K562 (cell line): ENCODE measurements around the gene KCNK1. TPM values are rescaled to one million over a fixed set of nuclear protein-coding genes. Genes with fewer than 3 reads are reported as not detected.
A peak's percentile ranks its signal among the peaks of the same experiment; 100 is the strongest.

Experiments used
- ATAC-seq: fragments of 200-7000 bp; cut with Tn5 transposase; 3 replicates; pipeline ENCODE4 v1.9.1; 2020; ENCODE audit warnings: moderate library complexity
- BruUV-seq: library from RNA; stranded (reverse); fragments of 400-500 nt; replicated peaks from 2 replicates; lab custom pipeline; 2021; lab: Mats Ljungman, UMichigan
- CTCF ChIA-PET: fragments of 300-600 bp; formaldehyde crosslinking; extraction: SDS; loops from one replicate; lab custom pipeline; 2021; ENCODE audit warnings: low intra/inter-chr PET ratio; lab: Yijun Ruan, JAX
- POLR2A ChIA-PET: fragments of 300-600, 350-650 bp; sonication (Branson Sonifier 250); formaldehyde crosslinking; extraction: SDS; loops from one replicate; lab custom pipeline; 2021; ENCODE audit warnings: antibody characterized with exemption, inconsistent platforms; lab: Yijun Ruan, JAX
- DNase-seq, 4 experiments: peaks; one replicate each; pipeline versions ENCODE4 v3.0.0 to v3.0.0-alpha.2; 2011 to 2018; ENCODE audit warnings: low spot score in 3 of 4, mixed read lengths in 3 of 4; ENCODE audit errors: extremely low read depth in 1 of 4
- FAIRE-seq: peaks from 2 replicates; lab custom pipeline; 2011; peaks lifted over from hg19 to GRCh38; lab: Jason Lieb, UNC
- H2AFZ ChIP-seq: 2 replicates; pipeline ENCODE4 v1.6.0; 2011; ENCODE audit warnings: low read depth, low read length, control low read depth, inconsistent platforms
- H3K27ac ChIP-seq: fragments of 200-600 bp; 3 replicates; pipeline ENCODE4 v1.8.0; 2011; ENCODE audit warnings: low read depth, mild to moderate bottlenecking, control low read depth, inconsistent platforms, low read length, moderate library complexity, mixed read lengths; ENCODE audit errors: extremely low read depth
- H3K27me3 ChIP-seq, 2 experiments: fragments of 300-600 bp in 1 of 2; 2 replicates in 1 of 2; 3 replicates in 1 of 2; pipeline versions ENCODE4 v1.6.0 to v1.8.0; 2011; ENCODE audit warnings: inconsistent platforms in 2 of 2, low read length in 2 of 2, mild to moderate bottlenecking in 1 of 2, mixed read lengths in 1 of 2, moderate library complexity in 1 of 2; ENCODE audit not compliant: control insufficient read depth in 2 of 2, insufficient read depth in 2 of 2
- H3K36me3 ChIP-seq: fragments of 300-600 bp; 3 replicates; pipeline ENCODE4 v1.8.0; 2011; ENCODE audit warnings: mild to moderate bottlenecking, low read length, inconsistent platforms; ENCODE audit not compliant: control insufficient read depth, insufficient read depth
- H3K4me1 ChIP-seq, 2 experiments: fragments of 200-600 bp in 1 of 2; replicated peaks in 1 of 2; 2 replicates in 1 of 2; 3 replicates in 1 of 2; pipeline versions ENCODE4 v1.5.1 to v1.8.0; 2011; ENCODE audit warnings: inconsistent platforms in 2 of 2, low read length in 2 of 2, mild to moderate bottlenecking in 1 of 2, mixed read lengths in 1 of 2, moderate library complexity in 1 of 2; ENCODE audit not compliant: control insufficient read depth in 2 of 2, insufficient read depth in 2 of 2
- H3K4me2 ChIP-seq: 2 replicates; pipeline ENCODE4 v1.6.1; 2011; ENCODE audit warnings: low read length, control low read depth, inconsistent platforms, mixed read lengths; ENCODE audit not compliant: insufficient read depth
- H3K4me3 ChIP-seq: fragments of 200-600 bp; sonication (generic), shearing (Covaris generic); 2 replicates; pipeline ENCODE4 v1.5.1; 2016; ENCODE audit warnings: control low read depth, inconsistent platforms
- H3K79me2 ChIP-seq: fragments of 200-600 bp; 3 replicates; pipeline ENCODE4 v1.8.0; 2011; ENCODE audit warnings: low read length, inconsistent platforms; ENCODE audit not compliant: control insufficient read depth, insufficient read depth
- H3K9ac ChIP-seq, 2 experiments: 2 replicates each; pipeline versions ENCODE4 v1.6.0 to v1.6.1; 2011; ENCODE audit warnings: low read depth in 2 of 2, low read length in 2 of 2, control low read depth in 1 of 2, inconsistent platforms in 1 of 2, mild to moderate bottlenecking in 1 of 2, mixed read lengths in 1 of 2; ENCODE audit not compliant: insufficient read depth in 1 of 2
- H3K9me1 ChIP-seq: one replicate; pipeline ENCODE4 v1.6.0; 2011; ENCODE audit warnings: inconsistent platforms, mild to moderate bottlenecking, low read length, moderate library complexity; ENCODE audit not compliant: control insufficient read depth, insufficient read depth
- H3K9me3 ChIP-seq: replicated peaks from 2 replicates; pipeline ENCODE4 v1.5.1; 2011; ENCODE audit warnings: low read depth, low read length, inconsistent platforms; ENCODE audit not compliant: control insufficient read depth, insufficient read depth
- H4K20me1 ChIP-seq: replicated peaks from 2 replicates; pipeline ENCODE4 v1.6.1; 2011; ENCODE audit warnings: low read length, inconsistent platforms, mixed read lengths; ENCODE audit not compliant: control insufficient read depth, insufficient read depth
- CBFA2T3 ChIP-seq: fragments of 450-650 bp; IDR thresholded peaks from 2 replicates; pipeline ENCODE4 v1.6.1; 2017
- COPS2 ChIP-seq: fragments of 450-650 bp; conservative IDR thresholded peaks from 2 replicates; pipeline ENCODE4 v1.6.1; 2016; ENCODE audit warnings: mild to moderate bottlenecking, moderate library complexity
- DPF2 ChIP-seq: fragments of 450-650 bp; IDR thresholded peaks from 2 replicates; pipeline ENCODE4 v1.6.1; 2016
- FOXJ2 ChIP-seq: fragments of 200-800 bp; sonication (Bioruptor generic); IDR thresholded peaks from 2 replicates; pipeline ENCODE4 v1.6.1; 2016; ENCODE audit warnings: missing genetic modification characterization, missing compliant biosample characterization
- FOXK1 ChIP-seq: sonication (generic); formaldehyde crosslinking; IDR thresholded peaks from 2 replicates; pipeline ENCODE4 v1.8.0; 2022; ENCODE audit warnings: missing genetic modification reagents, mild to moderate bottlenecking, borderline replicate concordance
- GABPB2 ChIP-seq: fragments of 250-450 bp; sonication (Bioruptor Pico); conservative IDR thresholded peaks from 2 replicates; pipeline ENCODE4 v1.5.1; 2021; ENCODE audit warnings: mild to moderate bottlenecking
- HMBOX1 ChIP-seq: sonication (generic); IDR thresholded peaks from 2 replicates; pipeline ENCODE4 v1.6.1; 2016
- JUNB ChIP-seq: fragments of 450-650 bp; formaldehyde crosslinking; conservative IDR thresholded peaks from 2 replicates; pipeline ENCODE4 v1.4.0; 2020; ENCODE audit warnings: mild to moderate bottlenecking
- SMAD4 ChIP-seq: fragments of 250-450 bp; sonication (Bioruptor Pico); conservative IDR thresholded peaks from 2 replicates; pipeline ENCODE4 v1.8.0; 2021; ENCODE audit warnings: inconsistent platforms, mild to moderate bottlenecking, moderate library complexity
- SRSF1 ChIP-seq: fragments of 200-400 bp; formaldehyde crosslinking; IDR thresholded peaks from 2 replicates; pipeline ENCODE4 v1.6.1; 2017; ENCODE audit warnings: mild to moderate bottlenecking, low read depth, low read length, moderate library complexity
- TCF3 ChIP-seq: sonication (generic); formaldehyde crosslinking; IDR thresholded peaks from 2 replicates; pipeline ENCODE4 v1.4.0; 2020; ENCODE audit warnings: mild to moderate bottlenecking, missing genetic modification reagents
- ZNF12 ChIP-seq: sonication (generic); formaldehyde crosslinking; IDR thresholded peaks from 2 replicates; pipeline ENCODE4 v1.4.0; 2020; ENCODE audit warnings: mild to moderate bottlenecking, missing genetic modification reagents
- ZNF134 ChIP-seq: fragments of 250-450 bp; sonication (Bioruptor Pico); conservative IDR thresholded peaks from 2 replicates; pipeline ENCODE4 v1.4.0; 2020
- ZNF589 ChIP-seq: fragments of 200-800 bp; sonication (Bioruptor generic); IDR thresholded peaks from 2 replicates; pipeline ENCODE4 v1.6.1; 2016; ENCODE audit warnings: low read depth, missing genetic modification characterization, missing compliant biosample characterization
- ZNF766 ChIP-seq: fragments of 200-800 bp; sonication (Bioruptor generic); conservative IDR thresholded peaks from 2 replicates; pipeline ENCODE4 v1.6.1; 2016; ENCODE audit warnings: missing genetic modification characterization, missing compliant biosample characterization
- WGBS: fragments of 100-300 bp; shearing (Covaris generic); methylation state at CpG from one replicate; pipeline ENCODE4 v1.1.6; 2016; ENCODE audit warnings: low coverage, mixed read lengths; ENCODE audit not compliant: insufficient coverage; ENCODE audit errors: missing lambda C conversion rate; 5-methylcytosine and 5-hydroxymethylcytosine counted together
- in situ Hi-C: fragments of 300-500 bp; cut with MboI; formaldehyde crosslinking; loops from 4 replicates; pipeline ENCODE4 v1.15.0; 2018; ENCODE audit warnings: inconsistent platforms, mixed read lengths
- intact Hi-C: fragments of 100-400 bp; cut with micrococcal nuclease; formaldehyde crosslinking; loops from 2 replicates; pipeline ENCODE4 v1.14.2; 2022
- polyA plus RNA-seq, 8 experiments: library from polyadenylated mRNA; depleted of rRNA in 4 of 8; stranded (reverse) in 5 of 8; unstranded in 3 of 8; fragments of >200 nt; fragmentation: Nextera tagmentation in 2 of 8; fragmentation: Illumina TruSeq in 1 of 8; extraction: Ambion mirVana in 2 of 8; extraction: Trizol in 1 of 8; gene quantifications; 2 replicates each; pipeline versions ENCODE4 v1.2.1 to v1.2.3, GENCODE V29; 2011 to 2014; ENCODE audit warnings: inconsistent platforms in 1 of 8, missing spikeins in 1 of 8
- total RNA-seq, 7 experiments: library from RNA; depleted of rRNA in 6 of 7; stranded (reverse); fragments of >200 nt in 6 of 7; fragmentation: Illumina TruSeq in 2 of 7; extraction: Trizol in 2 of 7; gene quantifications; 2 replicates each; pipeline versions ENCODE4 v1.2.1 to v1.2.3, GENCODE V29; 2011 to 2021; ENCODE audit warnings: low replicate concordance in 1 of 7
- TF ChIP-seq, protein P1 (sequence below): fragments of 450-650 bp; formaldehyde crosslinking; conservative IDR thresholded peaks from 2 replicates; pipeline ENCODE4 v1.4.0; 2022; ENCODE audit warnings: mild to moderate bottlenecking, missing genetic modification characterization
- TF ChIP-seq, protein P2 (sequence below): fragments of 250-450 bp; sonication (Bioruptor Pico); IDR thresholded peaks from 2 replicates; pipeline ENCODE4 v1.9.0; 2021; ENCODE audit warnings: mild to moderate bottlenecking

KCNK1 gene
- total and polyA plus RNA-seq, 9 of the 15 experiments (the other 6 are each of a cell fraction or from before 2014, with no cell fraction given) = 3.1 to 22.7 (median 6.0) TPM

DNA sequence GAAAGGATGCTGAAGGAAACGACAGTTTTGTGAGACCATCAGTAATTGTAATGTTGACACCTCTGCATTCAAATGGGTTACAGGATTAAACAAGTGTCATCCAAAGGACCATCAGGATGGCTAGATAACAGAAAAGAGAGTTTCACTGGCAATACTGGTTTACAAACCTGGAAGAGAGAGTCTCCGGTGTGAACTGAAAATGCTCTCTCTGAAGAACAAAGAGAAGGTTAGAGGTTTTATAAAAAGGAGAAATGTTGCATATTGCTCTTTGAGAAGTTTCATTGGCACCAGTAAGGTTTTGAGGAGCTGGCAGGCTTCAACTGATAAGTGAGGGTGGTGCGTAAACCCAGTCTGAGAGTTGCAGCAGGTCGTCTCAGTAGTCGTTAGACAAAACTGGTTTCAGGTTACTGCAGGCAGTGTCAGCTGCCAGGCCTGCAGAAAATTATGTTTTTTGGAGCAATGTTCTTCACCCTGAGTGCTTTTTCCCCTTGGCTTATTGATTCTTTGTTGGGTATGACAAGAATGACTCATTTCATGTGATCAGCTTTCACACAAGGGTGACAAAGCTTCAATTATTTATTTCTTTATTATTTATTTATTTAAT lies 42.2 kb downstream of the KCNK1 start:
- H3K79me2 ChIP-seq = peaks cover 28% of the 10 kb centered on the region
- H3K4me3 ChIP-seq = no peak overlapping the region
- H3K27ac ChIP-seq = peak overlapping the region; percentile 42; the same call in 2 of the 3 replicates
- peaks cover 7% of the 10 kb centered on the region; the same call in 2 of the 3 replicates for H3K36me3 ChIP-seq
- peak overlapping the region; percentile 51; the same call in 1 of the 2 replicates for H2AFZ ChIP-seq
- in situ Hi-C loops (no loop called here), intact Hi-C loops (no loop called here)
- ATAC-seq = peak; percentile 68
- ChIA-PET CTCF (no interaction called here), POLR2A (interaction anchor here (0.7 to 2.7 kb wide), 8 partner anchors 9 to 38 kb away, joined by 3 to 9 read pairs (median 4); no protein-coding TSS in a partner anchor)
- peaks cover 24 to 47% of the 10 kb centered on the region in 2 experiments for H3K4me1 ChIP-seq
- WGBS = 20% methylated on average over 5 of the region's 5 CpGs
- DNase-seq = peak in 1 of 4 experiments; percentile 53
- H3K4me2 ChIP-seq = peak overlapping the region; percentile 20; the same call in 1 of the 2 replicates
- no TSS peak for BruUV-seq
- H3K9me3 ChIP-seq = no peaks in the 10 kb centered on the region
- no peaks in the 10 kb centered on the region for H4K20me1 ChIP-seq
- H3K9ac ChIP-seq = no peak overlapping the region; a peak in 1 of 4 replicates
- no peaks in the 10 kb centered on the region for H3K27me3 ChIP-seq
- TF ChIP-seq ZNF766 = peak; percentile 51; the same call in 1 of the 2 replicates
- 0 out of 2 replicates have a peak, but pooled peaks have one; percentile 11 for TF ChIP-seq SMAD4
- no peak for TF ChIP-seq ZNF12 (CRISPR knock-in tag)
- TF ChIP-seq ZNF134 (CRISPR knock-in tag) = peak; percentile 79
- no peak for TF ChIP-seq FOXJ2 (tag)
- TF ChIP-seq FOXK1 (CRISPR knock-in tag) = no peak
- no peak for TF ChIP-seq SRSF1
- TF ChIP-seq, protein P1, sequence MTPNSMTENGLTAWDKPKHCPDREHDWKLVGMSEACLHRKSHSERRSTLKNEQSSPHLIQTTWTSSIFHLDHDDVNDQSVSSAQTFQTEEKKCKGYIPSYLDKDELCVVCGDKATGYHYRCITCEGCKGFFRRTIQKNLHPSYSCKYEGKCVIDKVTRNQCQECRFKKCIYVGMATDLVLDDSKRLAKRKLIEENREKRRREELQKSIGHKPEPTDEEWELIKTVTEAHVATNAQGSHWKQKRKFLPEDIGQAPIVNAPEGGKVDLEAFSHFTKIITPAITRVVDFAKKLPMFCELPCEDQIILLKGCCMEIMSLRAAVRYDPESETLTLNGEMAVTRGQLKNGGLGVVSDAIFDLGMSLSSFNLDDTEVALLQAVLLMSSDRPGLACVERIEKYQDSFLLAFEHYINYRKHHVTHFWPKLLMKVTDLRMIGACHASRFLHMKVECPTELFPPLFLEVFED (CRISPR knock-in tag) = no peak
- TF ChIP-seq, protein P2, sequence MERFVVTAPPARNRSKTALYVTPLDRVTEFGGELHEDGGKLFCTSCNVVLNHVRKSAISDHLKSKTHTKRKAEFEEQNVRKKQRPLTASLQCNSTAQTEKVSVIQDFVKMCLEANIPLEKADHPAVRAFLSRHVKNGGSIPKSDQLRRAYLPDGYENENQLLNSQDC (CRISPR knock-in tag) = no peak
- no peak for TF ChIP-seq COPS2
- no peak for TF ChIP-seq JUNB (CRISPR knock-in tag)
- TF ChIP-seq CBFA2T3 = peak; percentile 25; the same call in 1 of the 2 replicates
- TF ChIP-seq DPF2 = 0 out of 2 replicates have a peak, but pooled peaks have one; percentile 17
- TF ChIP-seq TCF3 (CRISPR knock-in tag) = 0 out of 2 replicates have a peak, but pooled peaks have one; percentile 20
- peak; percentile 52; the same call in 1 of the 2 replicates for TF ChIP-seq HMBOX1
- TF ChIP-seq GABPB2 (CRISPR knock-in tag) = no peak
- no peak for TF ChIP-seq ZNF589
- no peaks in the 10 kb centered on the region for H3K9me1 ChIP-seq
- FAIRE-seq = peak; percentile 11
